Activated CD8-positive, alpha-beta memory T cell treated with anti-CD3 and anti-CD28 coated beads, Interleukin-2, amount 50 U/mL, for 48 hours (primary cell): Measurements from ENCODE around the gene CHIT1.
"Not testable (repeated sequence)": the region's sequence is repeated elsewhere in the genome, so short reads cannot be mapped to it uniquely, and the experiment has no call there.

ENCODE experiments used
- DNase-seq: peaks from one replicate; pipeline ENCODE4 v3.0.0-alpha.2; 2020

CHIT1 gene

GRCh38 chr1:203265541-203265940 is 36.1 kb upstream of the CHIT1 start:
- no peak for DNase-seq

- DNase-seq, result no peak
Observed at GRCh38 chr1:203264052-203264501, 34.6 kb upstream of the CHIT1 start.

GRCh38 chr1:203263496-203263895 is 34.0 kb upstream of the CHIT1 start:
- no peak for DNase-seq

GRCh38 chr1:203256636-203257035 is 27.2 kb upstream of the CHIT1 start:
- DNase-seq, result not testable (repeated sequence)

GRCh38 chr1:203254782-203255181 is 25.3 kb upstream of the CHIT1 start:
- DNase-seq, result not testable (repeated sequence)

GRCh38 chr1:203252678-203253077 is 23.2 kb upstream of the CHIT1 start:
- no peak for DNase-seq

- DNase-seq, result no peak
Observed at GRCh38 chr1:203251466-203251865, 22.0 kb upstream of the CHIT1 start.

GRCh38 chr1:203250911-203251310 is 21.4 kb upstream of the CHIT1 start:
- no peak for DNase-seq

- DNase-seq, result no peak
Observed at GRCh38 chr1:203244776-203245175, 15.3 kb upstream of the CHIT1 start.

- DNase-seq, result not testable (repeated sequence)
Observed at GRCh38 chr1:203241708-203242107, 12.2 kb upstream of the CHIT1 start.

- no peak for DNase-seq
Observed at GRCh38 chr1:203239526-203240305, 10.2 kb upstream of the CHIT1 start.

- DNase-seq, result no peak
Observed at GRCh38 chr1:203239081-203239480, 9.6 kb upstream of the CHIT1 start.

GRCh38 chr1:203238535-203238934 is 9.1 kb upstream of the CHIT1 start:
- no peak for DNase-seq

- not testable (repeated sequence) for DNase-seq
Observed at GRCh38 chr1:203234901-203235300, 5.4 kb upstream of the CHIT1 start.

- DNase-seq, result no peak
Observed at GRCh38 chr1:203228670-203229069, 803 bp downstream of the CHIT1 start.

- DNase-seq, result no peak
Observed at GRCh38 chr1:203227371-203228083, 1.9 kb downstream of the CHIT1 start.

- DNase-seq, result no peak
Observed at GRCh38 chr1:203225071-203225470, 4.4 kb downstream of the CHIT1 start.

GRCh38 chr1:203223012-203223775 is 6.3 kb downstream of the CHIT1 start:
- DNase-seq, result no peak

GRCh38 chr1:203219934-203220333 is 9.5 kb downstream of the CHIT1 start:
- no peak for DNase-seq

- DNase-seq, result no peak
Observed at GRCh38 chr1:203219171-203219570, 10.3 kb downstream of the CHIT1 start.

GRCh38 chr1:203217668-203218067 is 11.8 kb downstream of the CHIT1 start:
- no peak for DNase-seq

GRCh38 chr1:203217139-203217655 is 12.3 kb downstream of the CHIT1 start:
- no peak for DNase-seq
